ENCODE measurements around the gene GPATCH1.

- TF ChIP-seq CTCF (conservative IDR thresholded peaks at IDR 0.05; ENCODE audit: low read depth, low read length) = no peak
- TF ChIP-seq POLR2A (IDR thresholded peaks at IDR 0.05; ENCODE audit: low read depth, low read length) = no peak
- TF ChIP-seq, protein P1, sequence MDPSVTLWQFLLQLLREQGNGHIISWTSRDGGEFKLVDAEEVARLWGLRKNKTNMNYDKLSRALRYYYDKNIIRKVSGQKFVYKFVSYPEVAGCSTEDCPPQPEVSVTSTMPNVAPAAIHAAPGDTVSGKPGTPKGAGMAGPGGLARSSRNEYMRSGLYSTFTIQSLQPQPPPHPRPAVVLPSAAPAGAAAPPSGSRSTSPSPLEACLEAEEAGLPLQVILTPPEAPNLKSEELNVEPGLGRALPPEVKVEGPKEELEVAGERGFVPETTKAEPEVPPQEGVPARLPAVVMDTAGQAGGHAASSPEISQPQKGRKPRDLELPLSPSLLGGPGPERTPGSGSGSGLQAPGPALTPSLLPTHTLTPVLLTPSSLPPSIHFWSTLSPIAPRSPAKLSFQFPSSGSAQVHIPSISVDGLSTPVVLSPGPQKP (IDR thresholded peaks at IDR 0.05; ENCODE audit: borderline replicate concordance, low read depth, low read length) = no peak
Measured at GRCh38 chr19:33100894-33101644, 20.1 kb downstream of the GPATCH1 start.

Data from IMR-90 (cell line).